GM18861 (cell line): Measurements from ENCODE around the gene MYH9.
"Not testable (repeated sequence)": the region's sequence is repeated elsewhere in the genome, so short reads cannot be mapped to it uniquely, and the experiment has no call there.

Experiments
- ATAC-seq: cut with Tn5 transposase; IDR thresholded peaks from one replicate; pipeline ENCODE4 v1.9.1; 2021; ENCODE audit not compliant: unreplicated experiment

The MYH9 gene

DNA sequence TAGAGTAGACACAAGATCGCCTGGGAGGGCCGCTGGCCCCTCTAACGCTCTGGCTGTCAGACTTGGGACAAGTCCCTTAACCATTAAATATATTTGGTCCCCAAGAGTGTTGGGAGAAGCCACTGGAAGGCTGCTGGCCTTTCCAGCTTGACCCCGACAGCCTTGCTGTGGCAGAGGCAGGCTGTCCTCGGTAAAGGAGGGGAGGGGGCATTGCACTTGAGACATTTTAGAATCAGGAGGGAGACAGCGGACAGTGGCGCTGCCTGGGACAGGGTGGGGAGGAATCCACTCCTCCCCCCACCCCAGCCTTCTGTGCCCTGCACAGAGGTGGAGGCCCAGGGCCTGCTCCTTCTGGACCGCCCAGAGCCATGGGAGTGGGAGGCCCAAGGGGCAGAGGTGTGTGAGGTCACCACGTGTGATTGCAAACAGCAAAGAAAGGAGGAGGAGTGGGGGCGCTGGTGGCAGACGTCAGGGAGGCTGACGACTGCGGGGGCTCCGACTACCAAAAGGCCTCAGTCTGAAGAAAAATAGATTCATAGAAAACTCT, 105.9 kb downstream of the MYH9 start:
- ATAC-seq: no peak

- no peak for ATAC-seq
These were observed 107.4 kb downstream of the MYH9 start for GRCh38 chr22:36280379-36280778.

DNA sequence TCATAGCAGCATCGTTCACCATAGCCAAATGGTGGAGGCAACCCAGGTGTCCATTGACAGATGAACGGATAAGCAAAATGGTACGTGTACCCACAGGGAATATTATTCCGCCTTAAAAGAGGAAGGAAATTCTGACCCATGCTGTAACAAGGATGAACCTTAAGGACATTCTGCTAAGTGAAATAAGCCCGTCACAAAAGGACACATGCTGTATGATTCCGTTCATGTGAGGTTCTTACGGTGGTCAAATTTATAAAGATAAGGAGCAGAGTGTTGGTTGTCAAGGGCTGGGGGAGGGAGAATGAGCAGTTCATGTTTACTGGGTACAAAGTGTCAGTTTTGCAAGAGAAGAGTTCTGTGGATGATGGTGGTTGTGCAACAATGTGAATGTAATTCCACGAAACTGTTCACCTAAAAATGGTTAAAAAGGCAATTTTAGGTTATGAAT, 108.5 kb downstream of the MYH9 start:
- no peak for ATAC-seq

GRCh38 chr22:36277482-36278291, 110.1 kb downstream of the MYH9 start:
- no peak for ATAC-seq

DNA sequence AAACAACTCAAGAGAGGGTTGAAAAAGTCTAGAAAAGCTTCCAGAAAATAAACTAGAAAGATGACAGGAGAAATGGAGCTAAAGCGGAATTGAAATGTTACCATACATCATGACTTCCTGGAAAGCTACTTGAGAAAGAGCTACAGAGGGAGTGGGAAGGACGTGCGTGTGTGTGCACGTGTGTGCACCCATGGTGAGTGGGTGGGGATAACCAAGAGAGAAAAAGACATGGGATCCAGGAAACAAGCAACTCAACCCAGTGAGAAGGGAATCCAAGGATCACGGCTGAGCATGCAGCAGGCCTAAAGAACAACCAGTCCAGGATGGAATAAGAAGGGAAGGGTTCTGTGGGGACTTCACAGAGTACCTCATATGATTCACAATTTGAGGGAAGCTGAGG, 113.2 kb downstream of the MYH9 start:
- no peak for ATAC-seq

GRCh38 chr22:36271951-36272350, 115.8 kb downstream of the MYH9 start:
- not testable (repeated sequence) for ATAC-seq

GRCh38 chr22:36271231-36271630, 116.5 kb downstream of the MYH9 start:
- not testable (repeated sequence) for ATAC-seq

- ATAC-seq: no peak
These were observed 119.8 kb downstream of the MYH9 start for GRCh38 chr22:36267896-36268485.

DNA sequence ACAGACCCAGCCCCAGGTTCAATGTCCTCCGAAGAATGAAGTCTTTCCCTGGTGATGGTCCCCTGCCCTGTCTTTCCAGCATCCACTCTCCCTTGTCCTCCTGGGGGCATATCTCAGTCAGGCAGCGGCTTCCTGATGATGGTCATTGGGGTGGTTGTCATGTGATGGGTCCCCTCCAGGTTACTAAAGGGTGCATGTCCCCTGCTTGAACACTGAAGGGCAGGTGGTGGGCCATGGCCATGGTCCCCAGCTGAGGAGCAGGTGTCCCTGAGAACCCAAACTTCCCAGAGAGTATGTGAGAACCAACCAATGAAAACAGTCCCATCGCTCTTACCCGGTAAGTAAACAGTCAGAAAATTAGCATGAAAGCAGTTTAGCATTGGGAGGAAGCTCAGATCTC, 120.7 kb downstream of the MYH9 start:
- no peak for ATAC-seq

GRCh38 chr22:36263886-36264664, 123.7 kb downstream of the MYH9 start:
- ATAC-seq: not testable (repeated sequence)

- ATAC-seq: not testable (repeated sequence)
These were observed 124.5 kb downstream of the MYH9 start for GRCh38 chr22:36263216-36263673.

DNA sequence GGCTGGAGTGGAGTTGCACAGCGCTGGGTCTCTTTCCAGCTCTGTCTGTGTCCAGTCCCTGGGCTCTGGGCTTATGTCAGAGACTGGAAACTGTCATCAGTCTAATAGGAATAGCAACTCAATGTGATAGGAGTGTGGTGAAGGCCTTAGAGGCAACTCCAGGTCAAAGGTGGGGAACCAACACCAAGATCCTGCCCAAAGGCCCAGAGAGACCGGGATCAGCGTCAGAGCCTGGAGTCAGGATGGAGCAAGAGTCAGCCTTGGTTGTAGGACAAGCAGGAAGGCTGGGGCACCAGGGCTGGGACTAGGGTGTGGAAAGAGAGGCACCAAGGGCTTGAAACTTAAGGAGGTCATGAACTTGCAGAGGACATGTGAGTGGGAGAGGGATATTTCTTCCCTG, 125.5 kb downstream of the MYH9 start:
- not testable (repeated sequence) for ATAC-seq

DNA sequence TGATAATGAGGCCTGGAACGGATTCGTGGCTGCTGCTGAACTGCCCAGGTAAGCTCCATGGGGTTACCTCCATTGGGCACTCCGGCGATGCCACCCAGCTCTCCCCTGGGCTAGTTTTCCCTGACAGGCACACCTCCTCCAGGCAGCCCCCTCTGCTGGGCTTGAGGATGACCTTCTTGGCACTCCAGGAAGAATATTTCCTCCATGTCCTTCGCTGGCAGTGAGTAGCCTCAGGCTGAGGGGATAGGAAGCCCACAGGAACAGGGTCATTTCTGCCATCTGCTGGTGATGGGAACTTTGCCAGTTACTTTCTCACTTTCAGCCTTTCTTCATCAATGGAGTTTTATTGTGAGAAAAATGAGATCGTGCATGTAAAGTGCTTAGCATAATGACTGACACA, 126.1 kb downstream of the MYH9 start:
- not testable (repeated sequence) for ATAC-seq

DNA sequence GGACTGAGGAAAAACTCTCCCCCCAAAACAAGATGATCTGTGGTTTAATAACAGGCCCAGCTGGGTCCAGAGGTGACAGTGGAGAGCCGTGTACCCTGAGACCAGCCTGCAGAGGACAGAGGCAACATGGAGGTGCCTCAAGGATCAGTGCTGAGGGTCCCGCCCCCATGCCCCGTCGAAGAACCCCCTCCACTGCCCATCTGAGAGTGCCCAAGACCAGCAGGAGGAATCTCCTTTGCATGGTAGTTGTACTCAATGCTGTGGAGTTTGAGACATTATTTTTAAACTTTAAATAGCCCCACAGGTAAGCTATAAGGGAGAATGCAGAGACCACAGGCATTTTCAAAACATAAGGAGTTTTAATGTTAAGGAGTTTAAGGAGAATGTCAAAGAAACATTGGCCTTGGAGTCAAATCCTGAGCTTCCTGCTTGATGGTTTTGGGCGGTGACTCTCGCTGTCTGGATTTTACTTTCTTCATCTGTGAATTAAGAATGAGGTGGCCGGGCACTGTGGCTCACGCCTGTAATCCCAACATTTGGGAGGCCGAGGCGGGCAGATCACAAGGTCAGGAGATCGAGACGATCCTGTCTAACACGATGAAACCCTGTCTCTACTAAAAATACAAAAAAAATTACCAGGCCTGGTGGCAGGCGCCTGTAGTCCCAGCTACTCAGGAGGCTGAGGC, 128.0 kb downstream of the MYH9 start:
- ATAC-seq: no peak

- no peak for ATAC-seq
These were observed 128.8 kb downstream of the MYH9 start for GRCh38 chr22:36258701-36259614.

- no peak for ATAC-seq
These were observed 129.7 kb downstream of the MYH9 start for GRCh38 chr22:36257948-36258670.

DNA sequence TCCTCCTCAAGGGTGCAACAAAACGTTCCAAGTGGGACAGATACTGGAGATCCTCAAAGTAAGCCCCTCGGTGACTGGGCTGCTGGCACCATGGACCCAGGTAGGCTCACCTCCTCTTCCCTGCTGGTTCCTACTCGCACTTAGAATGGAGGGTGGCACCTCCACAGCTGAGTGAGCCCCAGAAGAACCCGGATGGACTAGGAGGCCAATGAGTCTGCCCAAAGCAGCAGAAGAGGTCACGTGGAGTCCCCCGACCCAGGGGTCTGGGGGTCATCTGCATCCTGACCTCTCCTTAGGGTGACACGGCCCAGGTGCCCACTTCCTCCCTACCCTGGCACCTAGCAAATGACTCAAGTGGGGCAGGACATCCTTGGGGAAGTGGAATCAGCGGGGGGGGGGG, 130.5 kb downstream of the MYH9 start:
- no peak for ATAC-seq

- no peak for ATAC-seq
These were observed 131.3 kb downstream of the MYH9 start for GRCh38 chr22:36256478-36256877.

GRCh38 chr22:36255572-36255971, 132.2 kb downstream of the MYH9 start:
- not testable (repeated sequence) for ATAC-seq
